Liver (tissue), 9 donors: ENCODE results near the gene TPD52L1. TPM values are rescaled to one million over a fixed set of nuclear protein-coding genes. Genes with fewer than 3 reads are reported as not detected.

Source experiments
- DNase-seq: peaks from one replicate; pipeline ENCODE4 v3.0.0-alpha.2; 2017; ENCODE audit warnings: low spot score
- H3K27ac ChIP-seq, 2 donors: one replicate each; pipeline ENCODE4 v1.7.0; 2013; ENCODE audit warnings: inconsistent platforms in 2 of 2, low read length in 2 of 2, control low read depth in 1 of 2, low read depth in 1 of 2, mild to moderate bottlenecking in 1 of 2
- H3K27me3 ChIP-seq, 4 donors: one replicate each; pipeline versions ENCODE4 v1.6.1 to v1.7.0; 2013; ENCODE audit warnings: low read length in 3 of 4, inconsistent platforms in 1 of 4, mild to moderate bottlenecking in 1 of 4, moderate library complexity in 1 of 4; ENCODE audit not compliant: control insufficient read depth in 4 of 4, insufficient read depth in 4 of 4
- H3K36me3 ChIP-seq, 4 donors: one replicate each; pipeline versions ENCODE4 v1.6.1 to v1.7.0; 2013; ENCODE audit warnings: low read length in 3 of 4, mild to moderate bottlenecking in 3 of 4, low read depth in 1 of 4, moderate library complexity in 1 of 4; ENCODE audit not compliant: control insufficient read depth in 4 of 4, insufficient read depth in 3 of 4
- H3K4me1 ChIP-seq, 4 donors: one replicate each; pipeline versions ENCODE4 v1.6.1 to v1.7.0; 2013; ENCODE audit warnings: low read length in 3 of 4, mild to moderate bottlenecking in 3 of 4, moderate library complexity in 1 of 4; ENCODE audit not compliant: control insufficient read depth in 4 of 4, insufficient read depth in 4 of 4
- H3K4me3 ChIP-seq, 3 donors: one replicate each; pipeline versions ENCODE4 v1.6.1 to v1.7.0; 2013; ENCODE audit warnings: low read length in 3 of 3, control low read depth in 1 of 3, low read depth in 1 of 3, mild to moderate bottlenecking in 1 of 3
- H3K9ac ChIP-seq, 2 donors: one replicate each; pipeline ENCODE4 v1.7.0; 2013; ENCODE audit warnings: low read length in 2 of 2, mild to moderate bottlenecking in 2 of 2, moderate library complexity in 2 of 2, control low read depth in 1 of 2, low read depth in 1 of 2
- H3K9me3 ChIP-seq, 4 donors: one replicate each; pipeline versions ENCODE4 v1.6.1 to v1.7.0; 2013; ENCODE audit warnings: low read length in 3 of 4; ENCODE audit not compliant: control insufficient read depth in 4 of 4
- ATF3 ChIP-seq: IDR thresholded peaks from 2 replicates; pipeline ENCODE4 v1.6.1; 2016; ENCODE audit warnings: antibody characterized with exemption
- CTCF ChIP-seq: fragments of 150-350 bp; IDR thresholded peaks from 2 replicates; pipeline ENCODE4 v1.5.1; 2017; ENCODE audit warnings: improper control_type of control experiment, low read depth, low read length; ENCODE audit not compliant: missing input control
- FOXA1 ChIP-seq: IDR thresholded peaks from 2 replicates; pipeline ENCODE4 v1.6.1; 2016; ENCODE audit warnings: antibody characterized with exemption
- FOXA2 ChIP-seq: IDR thresholded peaks from 2 replicates; pipeline ENCODE4 v1.6.1; 2016; ENCODE audit warnings: antibody characterized with exemption
- GABPA ChIP-seq, 2 donors: IDR thresholded peaks in 1 of 2; conservative IDR thresholded peaks in 1 of 2; 2 replicates each; pipeline ENCODE4 v1.6.1; 2016; ENCODE audit warnings: antibody characterized with exemption in 2 of 2, mild to moderate bottlenecking in 1 of 2, moderate library complexity in 1 of 2
- HNF4A ChIP-seq, 2 donors: conservative IDR thresholded peaks; 2 replicates each; pipeline ENCODE4 v1.6.1; 2016; ENCODE audit warnings: antibody characterized with exemption in 2 of 2, mild to moderate bottlenecking in 2 of 2
- JUND ChIP-seq, 2 donors: IDR thresholded peaks; 2 replicates each; pipeline ENCODE4 v1.6.1; 2016; ENCODE audit warnings: antibody characterized with exemption in 2 of 2
- NR2F2 ChIP-seq: IDR thresholded peaks from 2 replicates; pipeline ENCODE4 v1.6.1; 2016; ENCODE audit warnings: antibody characterized with exemption
- RAD21 ChIP-seq, 2 donors: IDR thresholded peaks; 2 replicates each; pipeline ENCODE4 v1.6.1; 2016; ENCODE audit warnings: antibody characterized with exemption in 2 of 2, mild to moderate bottlenecking in 2 of 2
- YY1 ChIP-seq: IDR thresholded peaks from 2 replicates; pipeline ENCODE4 v1.6.1; 2016; ENCODE audit warnings: antibody characterized with exemption, mild to moderate bottlenecking
- WGBS: extraction: QIAGEN DNeasy Blood & Tissue Kit; methylation state at CpG from one replicate; pipeline ENCODE4 v1.1.7; 2013; 5-methylcytosine and 5-hydroxymethylcytosine counted together
- polyA plus RNA-seq, 2 donors: library from polyadenylated mRNA; stranded (reverse) in 1 of 2; unstranded in 1 of 2; fragments of 200-250 nt in 1 of 2; fragments of >200 nt in 1 of 2; fragmentation: Nextera tagmentation in 1 of 2; extraction: Ambion mirVana in 1 of 2; gene quantifications; one replicate each; pipeline versions ENCODE4 v1.2.1 to v1.2.3, GENCODE V29; 2013 to 2015
- total RNA-seq, 2 donors: library from RNA; depleted of rRNA; stranded (reverse); fragments of >200 nt; gene quantifications; one replicate each; pipeline ENCODE4 v1.2.3, GENCODE V29; 2014
- donor health status: healthy.
- donor health status: healthy.
- donor health status: healthy.
- donor health status: healthy.
- donor health status: healthy.

TPD52L1 gene
- total and polyA plus RNA-seq, 4 donors = 8.9 to 66.4 (median 56.6) TPM

GRCh38 chr6:125285353-125285752, 131.8 kb downstream of the TPD52L1 start:
- no peaks in the 10 kb centered on the region for H3K9me3 ChIP-seq
- H3K4me3 ChIP-seq = no peak overlapping the region
- no peaks in the 10 kb centered on the region for H3K4me1 ChIP-seq
- peaks cover 2 to 6% (median 5%) of the 10 kb centered on the region in 4 donors for H3K36me3 ChIP-seq
- no peak overlapping the region for H3K27ac ChIP-seq
- DNase-seq = no peak
- no peaks in the 10 kb centered on the region for H3K27me3 ChIP-seq
- no peak for TF ChIP-seq ATF3
- no peak for TF ChIP-seq YY1
- TF ChIP-seq GABPA (IDR thresholded peaks at IDR 0.05 in 1 of 2, conservative IDR thresholded peaks at IDR 0.05 in 1 of 2) = no peak
- no peak for TF ChIP-seq FOXA2
- no peak for TF ChIP-seq NR2F2
- no peak for TF ChIP-seq JUND (IDR thresholded peaks at IDR 0.05)
- no peak for TF ChIP-seq FOXA1
- TF ChIP-seq RAD21 (IDR thresholded peaks at IDR 0.05) = no peak
- no peak for TF ChIP-seq CTCF
- WGBS = 99% methylated on average over 1 of the region's 1 CpG
- no peak overlapping the region for H3K9ac ChIP-seq

GRCh38 chr6:125285936-125286335, 132.4 kb downstream of the TPD52L1 start:
- H3K27ac ChIP-seq = no peak overlapping the region
- TF ChIP-seq HNF4A (conservative IDR thresholded peaks at IDR 0.05) (no peak), YY1 (no peak), FOXA1 (no peak)
- H3K27me3 ChIP-seq = no peaks in the 10 kb centered on the region
- H3K4me1 ChIP-seq = no peaks in the 10 kb centered on the region
- no peak for DNase-seq
- H3K36me3 ChIP-seq = peaks cover 2 to 6% (median 5%) of the 10 kb centered on the region in 4 donors
- no peak overlapping the region for H3K9ac ChIP-seq
- H3K4me3 ChIP-seq = no peak overlapping the region
- H3K9me3 ChIP-seq = no peaks in the 10 kb centered on the region
- WGBS = 97% methylated on average over 1 of the region's 1 CpG

- Histone ChIP-seq H3K9ac (no peak overlapping the region), H3K9me3 (no peaks in the 10 kb centered on the region), H3K27ac (no peak overlapping the region), H3K27me3 (no peaks in the 10 kb centered on the region), H3K4me3 (no peak overlapping the region), H3K4me1 (no peaks in the 10 kb centered on the region), H3K36me3 (peaks cover 2 to 16% (median 8%) of the 10 kb centered on the region in 4 donors)
- TF ChIP-seq CTCF = no peak
- no peak for DNase-seq
- 94% methylated on average over 9 of the region's 9 CpGs for WGBS
These were observed 134.1 kb downstream of the TPD52L1 start for GRCh38 chr6:125287718-125288117.
